OCI-LY3 (cell line): ENCODE measurements around the gene GH2.

Source experiments
- CTCF ChIP-seq: fragments of 200-600, 300-600 bp; sonication (generic); IDR thresholded peaks from 2 replicates; pipeline ENCODE4 v1.5.1; 2014; ENCODE audit warnings: antibody characterized with exemption, low read length, low read depth
- EZH2phosphoT487 ChIP-seq: fragments of 200-600 bp; shearing (Covaris generic); IDR thresholded peaks from 2 replicates; pipeline ENCODE4 v1.6.1; 2018; ENCODE audit warnings: antibody characterized with exemption, mixed run types, low read depth

GRCh38 chr17:63910096-63910495 is 28.4 kb upstream of the GH2 start:
- TF ChIP-seq CTCF (no peak), EZH2phosphoT487 (no peak)
